Motor neuron (in vitro differentiated cells): ENCODE results near the gene JAG1. TPM values are rescaled to one million over a fixed set of nuclear protein-coding genes. Genes with fewer than 3 reads are reported as not detected.

Experiments used
- ATAC-seq, 8 experiments: fragments of 200-7000 bp; cut with Tn5 transposase; replicated peaks in 6 of 8; 2 replicates each; pipeline ENCODE4 v1.8.0; 2021; ENCODE audit warnings: mild to moderate bottlenecking in 8 of 8, moderate library complexity in 8 of 8
- H3K27ac ChIP-seq, 2 donors: fragments of 250-450 bp; sonication (Bioruptor Pico); 2 replicates each; pipeline ENCODE4 v1.9.0; 2021; ENCODE audit warnings: antibody characterized with exemption in 2 of 2, mild to moderate bottlenecking in 2 of 2, moderate library complexity in 1 of 2
- H3K4me1 ChIP-seq, 2 donors: fragments of 250-450 bp; sonication (Bioruptor Pico); replicated peaks in 1 of 2; 2 replicates each; pipeline ENCODE4 v1.6.1; 2021; ENCODE audit warnings: antibody characterized with exemption in 2 of 2, mild to moderate bottlenecking in 2 of 2, moderate library complexity in 1 of 2
- H3K4me3 ChIP-seq, 5 donors: fragments of 250-450 bp; sonication (Bioruptor Pico); 2 replicates each; pipeline ENCODE4 v1.9.0; 2021; ENCODE audit warnings: antibody characterized with exemption in 5 of 5, mild to moderate bottlenecking in 5 of 5, moderate library complexity in 4 of 5
- WGBS, 10 experiments: fragments of 450-650 bp; shearing (Covaris generic); methylation state at CpG; one replicate each; pipeline ENCODE4 v1.0.0; 2022; 5-methylcytosine and 5-hydroxymethylcytosine counted together
- in situ Hi-C, 9 experiments: fragments of 400-800 bp; cut with MboI; loops; one replicate each; pipeline ENCODE4 v1.15.0; 2021; ENCODE audit warnings: low sequenced_read_pairs in 9 of 9, low pct_unique_long_range_greater_than_20kb in 2 of 9; ENCODE audit not compliant: unreplicated experiment in 9 of 9
- total RNA-seq, 8 experiments: library from RNA; unstranded; fragments of 300-600 nt; gene quantifications; 2 replicates each; pipeline versions ENCODE4 v1.2.3 to v1.2.4, GENCODE V29; 2022

The JAG1 gene
- total RNA-seq, 8 experiments from 2014 or later = 15.3 to 93.4 (median 27.9) TPM

GRCh38 chr20:10710991-10711775 lies 37.4 kb upstream of the JAG1 start:
- WGBS, 10 experiments = 56 to 95% (median 81%) methylated on average over 1 to 6 of the region's 6 CpGs; no CpG with 5 or more reads in 2 of the 10 experiments
- no peak overlapping the region for H3K27ac ChIP-seq
- H3K4me3 ChIP-seq = no peak overlapping the region
- ATAC-seq = no peak
- peaks cover 9 to 31% of the 10 kb centered on the region in 2 donors for H3K4me1 ChIP-seq
- in situ Hi-C loops = no loop called here

GRCh38 chr20:10709916-10710315 lies 36.1 kb upstream of the JAG1 start:
- Histone ChIP-seq H3K27ac (no peak overlapping the region), H3K4me3 (no peak overlapping the region), H3K4me1 (peaks cover 9 to 29% of the 10 kb centered on the region in 2 donors)
- in situ Hi-C loops = no loop called here
- no peak for ATAC-seq
- WGBS, 10 experiments = 87 to 100% (median 94%) methylated on average over 2 to 3 of the region's 3 CpGs; no CpG with 5 or more reads in 2 of the 10 experiments

- H3K27ac ChIP-seq = no peak overlapping the region
- no peak overlapping the region for H3K4me3 ChIP-seq
- in situ Hi-C loops = no loop called here
- peaks cover 9 to 24% of the 10 kb centered on the region in 2 donors for H3K4me1 ChIP-seq
- ATAC-seq = peak in 4 of 8 experiments; percentile 29 to 99 (median 98)
- 0 to 100% (median 72%) methylated on average over 1 to 6 of the region's 7 CpGs for WGBS, 10 experiments
These were observed 34.8 kb upstream of the JAG1 start for GRCh38 chr20:10708351-10709185.

- in situ Hi-C loops = no loop called here
- no peak overlapping the region for H3K4me3 ChIP-seq
- no peak overlapping the region for H3K27ac ChIP-seq
- WGBS, 10 experiments = 18 to 100% (median 83%) methylated on average over 1 of the region's 1 CpG; no CpG with 5 or more reads in 1 of the 10 experiments
- H3K4me1 ChIP-seq = peaks cover 9 to 16% of the 10 kb centered on the region in 2 donors
- ATAC-seq = no peak
These were observed 34.0 kb upstream of the JAG1 start for GRCh38 chr20:10707791-10708190.

- Histone ChIP-seq H3K4me1 (peaks cover 6 to 10% of the 10 kb centered on the region in 2 donors), H3K4me3 (no peak overlapping the region), H3K27ac (no peak overlapping the region)
- in situ Hi-C loops = no loop called here
- no peak for ATAC-seq
- 50 to 97% (median 91%) methylated on average over 1 to 4 of the region's 4 CpGs for WGBS, 10 experiments
These were observed 33.3 kb upstream of the JAG1 start for GRCh38 chr20:10707068-10707467.

GRCh38 chr20:10706460-10706811 lies 32.6 kb upstream of the JAG1 start:
- Histone ChIP-seq H3K4me3 (no peak overlapping the region), H3K4me1 (peaks cover 5 to 7% of the 10 kb centered on the region in 2 donors), H3K27ac (no peak overlapping the region)
- no peak for ATAC-seq
- in situ Hi-C loops = no loop called here
- 83 to 100% (median 97%) methylated on average over 1 to 8 of the region's 12 CpGs; no CpG with 5 or more reads in 2 of the 10 experiments for WGBS, 10 experiments

GRCh38 chr20:10705801-10706459 lies 32.1 kb upstream of the JAG1 start:
- H3K4me3 ChIP-seq = no peak overlapping the region
- WGBS, 10 experiments = 73 to 99% (median 95%) methylated on average over 2 to 11 of the region's 16 CpGs; no CpG with 5 or more reads in 2 of the 10 experiments
- in situ Hi-C loops = no loop called here
- H3K27ac ChIP-seq = no peak overlapping the region
- ATAC-seq = no peak
- H3K4me1 ChIP-seq = peaks cover 4% of the 10 kb centered on the region in 2 donors

- no peak overlapping the region for H3K4me3 ChIP-seq
- 80 to 100% (median 100%) methylated on average over 1 of the region's 1 CpG; no CpG with 5 or more reads in 4 of the 10 experiments for WGBS, 10 experiments
- ATAC-seq = no peak
- no peak overlapping the region for H3K27ac ChIP-seq
- peaks cover 0 to 4% of the 10 kb centered on the region in 2 donors for H3K4me1 ChIP-seq
- in situ Hi-C loops = no loop called here
These were observed 27.8 kb upstream of the JAG1 start for GRCh38 chr20:10701607-10702006.

- no peak overlapping the region for H3K27ac ChIP-seq
- WGBS, 10 experiments = 0 to 100% (median 78%) methylated on average over 1 to 2 of the region's 2 CpGs; no CpG with 5 or more reads in 4 of the 10 experiments
- peaks cover 0 to 4% of the 10 kb centered on the region in 2 donors for H3K4me1 ChIP-seq
- in situ Hi-C loops = loop anchor here in 1 of 9 experiments (25.0 kb wide), 1 partner anchor 212 kb away; no protein-coding TSS in a partner anchor
- H3K4me3 ChIP-seq = no peak overlapping the region
- peak in 1 of 8 experiments; percentile 15 for ATAC-seq
These were observed 26.1 kb upstream of the JAG1 start for GRCh38 chr20:10699941-10700340.

GRCh38 chr20:10699489-10699888 lies 25.7 kb upstream of the JAG1 start:
- Histone ChIP-seq H3K4me1 (peaks cover 0 to 4% of the 10 kb centered on the region in 2 donors), H3K4me3 (no peak overlapping the region), H3K27ac (no peak overlapping the region)
- in situ Hi-C loops = loop anchor here in 1 of 9 experiments (25.0 kb wide), 1 partner anchor 213 kb away; no protein-coding TSS in a partner anchor
- peak in 1 of 8 experiments; percentile 33 for ATAC-seq
- WGBS, 10 experiments = 0 to 83% (median 73%) methylated on average over 1 to 2 of the region's 2 CpGs; no CpG with 5 or more reads in 6 of the 10 experiments

- ATAC-seq = no peak
- H3K4me3 ChIP-seq = no peak overlapping the region
- in situ Hi-C loops = loop anchor here in 1 of 9 experiments (25.0 kb wide), 1 partner anchor 216 kb away; no protein-coding TSS in a partner anchor
- no peak overlapping the region for H3K27ac ChIP-seq
- 0 to 100% (median 71%) methylated on average over 1 to 4 of the region's 5 CpGs; no CpG with 5 or more reads in 2 of the 10 experiments for WGBS, 10 experiments
- peaks cover 0 to 4% of the 10 kb centered on the region in 2 donors for H3K4me1 ChIP-seq
These were observed 22.9 kb upstream of the JAG1 start for GRCh38 chr20:10696650-10697049.

- ATAC-seq = no peak
- Histone ChIP-seq H3K4me1 (peaks cover 0 to 9% of the 10 kb centered on the region in 2 donors), H3K27ac (no peak overlapping the region), H3K4me3 (no peak overlapping the region)
- in situ Hi-C loops = loop anchor here in 1 of 9 experiments (25.0 kb wide), 1 partner anchor 223 kb away; no protein-coding TSS in a partner anchor
- 83 to 100% (median 100%) methylated on average over 1 of the region's 1 CpG; no CpG with 5 or more reads in 5 of the 10 experiments for WGBS, 10 experiments
These were observed 15.6 kb upstream of the JAG1 start for GRCh38 chr20:10689385-10689784.
